ENCODE data around the gene ZNF93. TPM values are rescaled to one million over a fixed set of nuclear protein-coding genes. Genes with fewer than 3 reads are reported as not detected.
"Not testable (repeated sequence)": the region's sequence is repeated elsewhere in the genome, so short reads cannot be mapped to it uniquely, and the experiment has no call there.

Gene ZNF93
- polyA plus RNA-seq, 12 donors, result 9.0 to 22.3 (median 12.1) TPM; not detected in 1

DNA sequence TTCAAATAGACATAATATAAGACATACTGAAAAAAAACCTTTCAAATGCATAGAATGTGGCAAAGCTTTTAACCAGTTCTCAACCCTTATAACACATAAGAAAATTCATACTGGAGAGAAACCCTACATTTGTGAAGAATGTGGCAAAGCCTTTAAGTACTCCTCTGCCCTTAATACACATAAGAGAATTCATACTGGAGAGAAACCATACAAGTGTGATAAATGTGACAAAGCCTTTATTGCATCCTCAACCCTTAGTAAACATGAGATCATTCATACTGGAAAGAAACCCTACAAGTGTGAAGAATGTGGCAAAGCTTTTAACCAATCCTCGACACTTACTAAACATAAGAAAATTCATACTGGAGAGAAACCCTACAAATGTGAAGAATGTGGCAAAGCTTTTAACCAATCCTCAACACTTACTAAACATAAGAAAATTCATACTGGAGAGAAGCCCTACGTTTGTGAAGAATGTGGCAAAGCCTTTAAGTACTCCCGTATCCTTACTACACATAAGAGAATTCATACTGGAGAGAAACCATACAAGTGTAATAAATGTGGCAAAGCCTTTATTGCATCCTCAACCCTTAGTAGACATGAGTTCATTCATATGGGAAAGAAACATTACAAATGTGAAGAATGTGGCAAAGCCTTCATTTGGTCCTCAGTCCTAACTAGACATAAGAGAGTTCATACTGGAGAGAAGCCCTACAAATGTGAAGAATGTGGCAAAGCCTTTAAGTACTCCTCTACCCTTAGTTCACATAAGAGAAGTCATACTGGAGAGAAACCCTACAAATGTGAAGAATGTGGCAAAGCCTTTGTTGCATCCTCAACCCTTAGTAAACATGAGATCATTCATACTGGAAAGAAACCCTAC, 32.9 kb downstream of the ZNF93 start:
- not testable (repeated sequence) for DNase-seq

DNA sequence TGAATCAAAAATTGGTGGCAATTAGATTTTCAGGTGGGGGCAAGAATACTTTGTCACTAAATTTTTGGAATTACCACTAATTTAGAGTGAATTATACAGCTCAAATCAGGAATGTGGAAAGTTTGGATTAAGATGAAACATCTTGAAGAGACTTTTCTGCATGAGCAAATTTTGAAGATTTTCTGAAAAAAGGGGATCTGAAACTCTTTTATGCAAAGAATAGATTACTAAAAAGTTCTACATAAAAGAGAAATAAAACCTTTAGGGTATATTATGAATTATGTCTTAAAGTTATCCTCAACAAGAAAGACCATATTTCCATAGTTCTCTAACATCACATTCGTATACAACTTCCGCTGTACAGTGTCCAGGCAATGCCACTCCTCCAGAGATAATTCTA, 36.7 kb downstream of the ZNF93 start:
- no peak for DNase-seq

DNA sequence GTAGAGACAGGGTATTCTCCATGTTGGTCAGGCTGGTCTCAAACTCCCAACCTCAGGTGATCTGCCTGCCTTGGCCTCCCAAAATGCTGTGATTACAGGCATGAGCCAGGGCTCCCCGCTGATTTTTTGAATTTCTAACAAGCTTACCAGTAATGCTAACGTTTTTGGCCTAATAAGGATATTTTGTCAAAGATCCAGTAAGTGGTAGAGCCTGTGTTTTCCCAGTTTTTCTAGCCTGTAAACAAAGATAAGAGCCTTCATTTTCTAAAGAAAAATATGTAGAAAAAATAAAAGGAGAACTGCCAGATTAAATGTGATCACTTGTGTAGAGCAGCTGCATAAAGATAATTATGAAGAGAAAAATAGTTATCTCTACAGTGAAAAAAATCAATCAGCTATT, 37.7 kb downstream of the ZNF93 start:
- no peak for DNase-seq

DNA sequence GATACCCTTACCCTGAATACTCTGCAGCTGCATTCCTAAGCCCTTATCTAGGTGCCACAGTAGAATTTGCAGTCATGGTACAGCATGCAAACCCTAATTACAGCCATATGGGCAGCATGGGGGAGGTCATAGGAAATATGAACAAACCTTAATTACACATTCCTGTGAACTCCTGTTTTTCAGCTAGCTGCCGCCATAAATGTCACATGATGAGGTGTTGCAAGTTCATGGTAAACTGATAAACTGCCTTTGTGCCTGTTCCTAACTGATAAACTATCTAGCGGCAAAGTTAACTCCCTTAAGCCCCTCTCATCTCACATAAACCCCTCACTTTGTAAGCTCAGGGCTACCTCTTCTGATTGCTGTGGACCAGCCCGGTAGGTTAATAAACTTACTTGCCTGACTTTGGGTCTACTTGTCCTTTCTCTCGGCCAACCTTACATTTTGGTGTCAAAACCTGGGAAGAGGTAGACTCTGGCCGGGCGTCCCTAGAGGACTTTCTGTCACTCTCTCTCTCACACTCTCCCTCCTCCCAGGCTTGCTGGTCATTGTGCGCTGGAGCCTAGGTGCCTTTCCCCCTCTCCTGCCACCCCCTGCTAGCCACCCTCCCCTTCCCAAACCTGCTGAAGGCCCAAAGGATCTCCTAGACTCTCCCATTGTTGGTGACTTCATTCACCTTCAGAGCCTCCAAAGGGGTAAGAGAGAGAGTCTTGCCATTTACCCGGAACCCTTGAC, 43.3 kb downstream of the ZNF93 start:
- no peak for DNase-seq

DNA sequence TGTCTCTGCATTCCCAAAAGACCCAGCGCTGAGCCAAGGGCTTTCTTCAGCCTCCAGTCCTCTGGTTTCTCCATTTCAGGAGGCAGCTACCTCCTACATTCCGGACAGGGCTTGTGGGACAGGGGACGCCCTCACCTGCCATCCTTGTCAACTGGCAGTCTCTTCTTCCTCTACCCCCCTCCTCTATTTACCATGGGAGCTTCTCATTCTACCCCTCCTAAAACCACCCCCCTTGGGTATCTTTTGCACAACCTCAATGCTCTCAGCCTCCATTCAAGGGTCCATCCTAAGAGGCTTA, 43.8 kb downstream of the ZNF93 start:
- no peak for DNase-seq

DNA sequence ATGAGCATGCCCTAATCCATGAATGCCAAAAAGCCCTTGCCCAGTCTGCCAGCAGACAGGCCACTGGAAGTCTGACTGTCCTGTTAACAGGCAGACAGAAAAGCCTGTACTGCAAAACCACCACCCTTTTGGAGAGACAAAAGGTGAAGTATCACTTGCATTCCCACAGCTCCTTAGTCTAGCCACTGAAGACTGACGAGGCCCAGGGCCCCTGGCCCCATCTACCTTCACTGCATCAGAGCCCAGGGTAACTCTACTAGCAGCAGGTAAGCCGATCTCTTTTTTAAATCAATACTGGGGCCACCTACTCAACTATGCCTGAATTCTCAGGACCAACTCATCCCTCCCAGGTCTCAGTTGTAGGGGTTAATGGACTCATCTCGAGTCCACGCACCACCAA, 45.5 kb downstream of the ZNF93 start:
- DNase-seq, result no peak

DNA sequence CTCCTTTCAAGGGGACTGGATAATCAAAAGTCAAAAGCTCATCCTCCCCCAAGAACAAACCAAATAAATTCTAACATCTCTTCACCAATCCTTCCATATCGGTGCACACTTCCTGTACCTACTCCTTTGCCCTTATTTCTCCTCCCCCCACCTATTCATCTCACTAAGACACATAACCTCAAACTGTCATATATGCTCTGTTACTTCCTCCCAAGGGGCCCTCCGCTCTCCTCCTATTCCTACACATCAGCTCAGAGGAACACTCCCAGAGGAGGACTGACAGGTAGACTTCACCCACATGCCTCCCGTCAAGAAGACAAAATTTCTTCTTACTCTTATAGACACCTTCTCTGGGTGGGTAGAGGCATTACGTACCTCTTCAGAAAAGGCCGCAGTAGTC, 48.1 kb downstream of the ZNF93 start:
- no peak for DNase-seq

DNA sequence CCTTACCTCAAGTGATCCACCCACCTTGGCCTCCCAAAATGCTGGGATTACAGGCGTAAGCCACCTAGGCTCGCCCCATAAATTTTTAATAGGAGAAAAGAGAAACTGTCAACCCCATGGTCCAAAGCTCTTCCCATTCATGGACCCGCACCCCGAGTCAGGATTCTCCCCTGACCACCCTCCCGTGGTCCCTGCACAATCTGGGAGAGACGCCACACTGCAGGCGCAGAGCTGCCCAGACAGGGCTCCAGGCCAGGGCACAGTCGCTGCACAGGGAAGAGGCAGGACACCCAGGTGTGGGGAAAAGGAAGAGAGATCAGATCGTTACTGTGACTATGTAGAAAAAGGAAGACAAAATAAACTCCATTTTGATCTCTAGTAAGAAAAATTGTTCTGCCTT, 54.5 kb downstream of the ZNF93 start:
- DNase-seq, result no peak

DNA sequence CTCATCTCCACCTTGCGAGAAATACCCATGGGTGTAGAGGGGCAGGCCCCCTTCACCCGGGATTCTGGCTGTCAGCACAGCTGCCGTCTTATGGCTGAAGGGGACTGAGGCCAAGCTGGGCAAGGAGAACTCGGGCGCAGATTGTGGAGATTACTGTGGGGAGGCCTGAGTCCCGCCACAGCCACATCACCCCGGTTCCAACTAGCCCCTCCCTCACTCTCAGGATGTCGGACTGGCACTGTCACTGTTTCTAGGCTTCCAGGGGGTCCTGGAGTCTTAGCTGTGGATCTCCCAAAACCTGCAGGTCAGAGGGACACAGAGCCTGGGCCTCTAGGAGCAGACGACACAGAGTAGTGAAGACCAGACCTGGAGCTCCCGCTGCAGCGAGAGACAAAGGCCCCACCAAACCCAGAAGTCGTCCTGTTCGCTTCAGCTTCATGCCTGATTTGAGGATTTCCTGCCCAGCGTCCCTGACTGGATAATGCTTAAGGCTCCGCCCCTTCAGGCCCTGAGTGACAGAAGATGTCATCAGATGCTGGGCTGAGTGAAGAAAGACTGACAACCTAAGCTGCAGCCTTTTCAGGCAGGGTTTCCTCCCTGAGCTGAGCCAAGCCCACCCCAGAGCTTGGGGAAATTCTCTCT, 55.8 kb downstream of the ZNF93 start:
- peak; percentile 8 for DNase-seq

DNA sequence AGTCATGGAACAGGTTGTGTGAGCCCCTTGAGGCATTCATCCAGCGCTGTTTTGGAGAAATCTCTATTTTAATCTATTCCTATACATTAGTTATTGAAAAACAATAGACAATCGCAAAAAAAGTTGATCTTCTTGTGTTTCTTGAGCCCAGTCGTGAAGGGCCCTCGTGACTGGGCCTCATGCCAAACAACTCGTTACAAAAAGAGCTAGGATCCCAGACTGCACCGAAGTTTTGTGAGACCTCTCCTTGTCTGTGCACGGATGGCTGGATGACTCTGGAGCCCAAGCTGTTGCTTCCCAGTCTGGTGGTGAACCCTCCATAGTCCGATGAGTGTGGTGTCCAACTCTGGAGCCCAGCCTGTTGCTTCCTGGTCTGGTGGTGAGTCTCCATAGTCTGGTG, 57.0 kb downstream of the ZNF93 start:
- DNase-seq, result not testable (repeated sequence)

DNA sequence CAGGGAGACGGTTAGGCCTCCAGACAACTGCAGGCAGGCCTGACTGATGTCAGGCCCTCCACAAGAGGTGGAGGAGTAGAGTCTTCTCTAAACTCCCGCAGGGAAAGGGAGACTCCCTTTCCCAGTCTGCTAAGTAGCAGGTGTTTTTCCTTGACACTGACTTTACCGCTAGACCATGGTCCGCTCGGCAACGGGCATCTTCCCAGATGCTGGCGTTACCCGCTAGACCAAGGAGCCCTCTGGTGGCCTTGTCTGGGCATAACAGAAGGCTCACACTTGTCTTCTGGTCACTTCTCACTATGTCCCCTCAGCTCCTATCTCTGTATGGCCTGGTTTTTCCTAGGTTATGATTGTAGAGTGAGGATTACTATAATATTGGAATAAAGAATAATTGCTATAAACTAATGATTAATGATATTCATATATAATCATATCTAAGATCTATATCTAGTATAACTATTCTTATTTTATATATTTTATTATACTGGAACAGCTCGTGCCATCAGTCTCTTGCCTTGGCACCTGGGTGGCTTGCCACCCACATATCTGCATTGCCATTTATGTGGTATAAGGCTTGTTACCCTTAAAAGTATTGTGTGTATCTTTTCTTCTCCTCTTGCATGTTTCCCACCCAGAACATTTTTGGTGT, 58.5 kb downstream of the ZNF93 start:
- peak; percentile 75 for DNase-seq

DNA sequence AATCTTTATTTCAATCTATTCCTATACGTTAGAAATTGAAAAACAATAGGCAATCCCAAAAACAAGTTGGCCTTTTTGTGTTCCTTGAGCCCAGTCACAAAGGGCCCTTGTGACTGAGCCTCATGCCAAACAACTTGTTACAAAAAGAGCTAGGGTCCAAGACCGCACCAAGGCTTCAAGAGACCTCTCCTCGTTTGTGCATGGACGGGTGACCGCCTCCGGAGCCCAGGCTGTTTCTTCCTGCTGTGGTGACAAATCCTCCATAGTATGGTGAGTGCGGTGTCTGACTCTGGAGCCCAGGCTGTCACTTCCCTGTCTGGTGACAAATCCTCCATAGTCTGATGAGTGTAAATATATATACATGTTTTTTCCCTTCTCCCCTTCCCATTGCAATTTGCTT, 63.7 kb downstream of the ZNF93 start:
- DNase-seq, result no peak

DNA sequence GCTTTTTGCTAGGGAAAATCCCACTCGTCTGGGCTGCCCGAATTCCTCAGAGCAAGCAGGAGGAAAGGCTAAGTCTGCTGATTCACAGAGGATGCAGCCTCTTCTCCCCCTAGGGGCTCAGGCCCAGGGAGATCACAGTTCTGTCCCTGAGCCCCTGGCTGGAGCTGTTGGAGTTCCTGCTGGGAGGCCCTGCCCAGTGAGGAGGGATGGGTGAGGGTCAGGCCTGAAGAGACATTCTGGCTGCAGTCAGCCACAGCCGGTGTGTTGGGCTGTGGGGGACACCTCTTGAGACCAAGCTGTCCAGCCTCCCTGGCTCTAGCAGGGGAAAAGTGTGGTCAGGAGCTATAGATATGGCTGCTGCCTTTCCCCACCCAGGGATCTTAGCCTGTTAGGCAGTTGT, 65.4 kb downstream of the ZNF93 start:
- DNase-seq, result not testable (repeated sequence)

DNA sequence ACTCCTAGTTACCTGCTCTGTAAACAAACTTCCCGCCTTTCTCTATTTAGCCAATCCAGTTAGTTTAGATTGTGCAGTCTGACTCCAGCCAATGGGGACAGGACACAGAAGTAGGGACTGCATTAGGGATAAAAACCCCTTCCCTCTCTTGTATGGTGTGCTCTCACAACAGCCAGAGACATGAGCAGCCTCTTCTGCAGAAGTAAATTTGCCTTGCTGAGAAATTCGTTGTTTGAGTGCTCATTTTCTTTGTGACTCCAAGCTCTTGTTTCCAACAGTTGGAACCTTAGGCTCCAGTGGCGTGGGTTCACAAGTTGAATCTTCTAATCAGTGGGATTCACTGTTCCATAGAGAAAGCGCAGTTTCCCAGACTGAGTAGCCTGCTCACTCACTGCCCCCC, 66.1 kb downstream of the ZNF93 start:
- DNase-seq, result no peak

Other genes with a start within 250 kb of the ZNF93 start
- gene ATP13A1, start 237.3 kb upstream of the ZNF93 start, polyA plus RNA-seq (ENCODE audit: insufficient read length in 12 of 12), result 10 to 100 TPM in 11 of 12 donors, not detected in 1; 19.2 to 42.9 (median 24.8) TPM
- 10 to 100 TPM in 1 of 12 donors, 1 to 10 TPM in 10, not detected in 1; 5.3 to 22.5 (median 7.2) TPM for gene ZNF101, start 232.1 kb upstream of the ZNF93 start, polyA plus RNA-seq (ENCODE audit: insufficient read length in 12 of 12)
- gene ZNF14, start 167.8 kb upstream of the ZNF93 start, polyA plus RNA-seq (ENCODE audit: insufficient read length in 12 of 12), result 1 to 10 TPM in 10 of 12 donors, not detected in 2; 4.9 to 7.4 (median 5.7) TPM
- gene ZNF506, start 79.2 kb upstream of the ZNF93 start, polyA plus RNA-seq (ENCODE audit: insufficient read length in 12 of 12), result 10 to 100 TPM in 11 of 12 donors, not detected in 1; 14.0 to 28.2 (median 21.7) TPM
- gene ZNF253, start 35.1 kb upstream of the ZNF93 start, polyA plus RNA-seq (ENCODE audit: insufficient read length in 12 of 12), result 10 to 100 TPM in 11 of 12 donors, not detected in 1; 13.1 to 22.1 (median 15.6) TPM
- gene ZNF682, start 138.6 kb downstream of the ZNF93 start, polyA plus RNA-seq (ENCODE audit: insufficient read length in 12 of 12), result 10 to 100 TPM in 2 of 12 donors, 1 to 10 TPM in 8, not detected in 2; 5.3 to 12.6 (median 8.2) TPM
- gene ZNF90, start 177.1 kb downstream of the ZNF93 start, polyA plus RNA-seq (ENCODE audit: insufficient read length in 12 of 12), result 10 to 100 TPM in 1 of 12 donors, 1 to 10 TPM in 9, not detected in 2; 2.9 to 12.1 (median 5.0) TPM